ENCODE data around the gene ESRRG.

- TF ChIP-seq POLR2A (IDR thresholded peaks at IDR 0.05) (no peak), CTCF (IDR thresholded peaks at IDR 0.05) (no peak)
These were observed 62.7 kb downstream of the ESRRG start for GRCh38 chr1:216660561-216660960.

All from lower leg skin (tissue), 3 donors.